Colonic mucosa (tissue), 4 donors: ENCODE results near the gene FAM114A2. TPM values are rescaled to one million over a fixed set of nuclear protein-coding genes. Genes with fewer than 3 reads are reported as not detected.

Source experiments
- DNase-seq: peaks from one replicate; pipeline ENCODE4 v3.0.0-alpha.2; 2020
- H3K27ac ChIP-seq: fragments of 200-600 bp; one replicate; pipeline ENCODE4 v1.8.0; 2021
- H3K27me3 ChIP-seq: fragments of 200-600 bp; one replicate; pipeline ENCODE4 v1.8.0; 2021
- H3K36me3 ChIP-seq: fragments of 200-600 bp; one replicate; pipeline ENCODE4 v1.8.0; 2021
- H3K4me1 ChIP-seq: fragments of 200-600 bp; one replicate; pipeline ENCODE4 v1.8.0; 2021; ENCODE audit warnings: mild to moderate bottlenecking
- H3K4me3 ChIP-seq: fragments of 200-600 bp; one replicate; pipeline ENCODE4 v1.8.0; 2021
- H3K9ac ChIP-seq, 2 donors: one replicate each; pipeline ENCODE4 v1.7.0; 2013; ENCODE audit warnings: control low read depth in 2 of 2, low read depth in 2 of 2, low read length in 2 of 2
- H3K9me3 ChIP-seq: fragments of 200-600 bp; one replicate; pipeline ENCODE4 v1.8.0; 2021
- intact Hi-C: fragments of 100-400 bp; cut with DNase I; formaldehyde crosslinking; loops from one replicate; pipeline ENCODE4 v1.14.1; 2022
- total RNA-seq, 2 donors: library from RNA; stranded (reverse); fragmentation: NEBNext Ultra II Directional in 1 of 2; extraction: Animal tissue kit (Norgen Biotek cat#: 25700) in 1 of 2; gene quantifications; one replicate each; pipeline ENCODE4 v1.2.1, GENCODE V29; 2021
- TF ChIP-seq, protein P1 (sequence below): fragments of 200-600 bp; IDR thresholded peaks from one replicate; pipeline ENCODE4 v1.8.0; 2022; ENCODE audit warnings: antibody characterized with exemption, mild to moderate bottlenecking
- donor health status: healthy.
- donor health status: DM: no; HTN: no; CAD: no.
- donor health status: DM: no; HTN: no; CAD: no.

The FAM114A2 gene
- total RNA-seq, 2 donors from 2014 or later = 15.8 to 16.0 TPM

DNA sequence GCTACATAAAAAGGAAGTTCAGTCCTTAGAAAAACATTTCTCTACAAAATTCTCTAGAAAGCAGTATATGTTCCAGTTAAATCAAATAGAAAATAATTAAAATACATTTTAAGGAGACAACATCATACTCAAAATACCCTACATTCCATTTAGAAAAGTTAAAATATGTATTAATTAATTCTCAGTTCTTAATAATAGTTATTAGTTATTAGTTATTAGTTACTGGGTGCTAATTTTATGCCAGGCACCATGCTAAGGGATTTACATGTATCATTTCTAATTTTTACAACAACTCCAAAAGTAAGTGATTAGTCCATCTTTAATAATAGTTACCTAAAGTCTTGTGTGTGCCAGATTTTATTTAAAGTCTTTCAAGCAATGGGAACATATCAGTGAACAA is 38.0 kb downstream of the FAM114A2 start:
- H3K36me3 ChIP-seq = no peaks in the 10 kb centered on the region

DNA sequence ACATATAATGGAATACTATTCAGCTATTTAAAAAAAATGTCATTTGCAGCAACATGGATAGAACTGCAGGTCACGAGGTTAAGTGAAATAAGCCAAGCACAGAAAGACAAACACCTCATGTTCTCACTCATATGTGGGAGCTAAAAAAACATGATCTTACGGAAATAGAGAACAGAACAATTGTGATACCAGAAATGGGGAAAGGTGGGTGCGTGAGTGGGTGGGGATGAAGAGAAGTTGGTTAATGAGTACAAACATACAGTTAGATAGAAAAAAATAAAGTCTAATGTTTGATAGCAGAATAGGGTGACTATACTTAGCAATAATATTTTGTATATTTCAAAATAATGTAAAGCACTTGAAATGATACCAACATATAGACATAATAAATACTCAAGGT is 38.7 kb downstream of the FAM114A2 start:
- intact Hi-C loops = no loop called here
- no peaks in the 10 kb centered on the region for H3K36me3 ChIP-seq
- no peak for DNase-seq
- no peak overlapping the region for H3K9ac ChIP-seq
- H3K27ac ChIP-seq = no peak overlapping the region
- no peaks in the 10 kb centered on the region for H3K4me1 ChIP-seq
- H3K27me3 ChIP-seq = no peaks in the 10 kb centered on the region
- no peak overlapping the region for H3K4me3 ChIP-seq
- no peaks in the 10 kb centered on the region for H3K9me3 ChIP-seq
- TF ChIP-seq, protein P1, sequence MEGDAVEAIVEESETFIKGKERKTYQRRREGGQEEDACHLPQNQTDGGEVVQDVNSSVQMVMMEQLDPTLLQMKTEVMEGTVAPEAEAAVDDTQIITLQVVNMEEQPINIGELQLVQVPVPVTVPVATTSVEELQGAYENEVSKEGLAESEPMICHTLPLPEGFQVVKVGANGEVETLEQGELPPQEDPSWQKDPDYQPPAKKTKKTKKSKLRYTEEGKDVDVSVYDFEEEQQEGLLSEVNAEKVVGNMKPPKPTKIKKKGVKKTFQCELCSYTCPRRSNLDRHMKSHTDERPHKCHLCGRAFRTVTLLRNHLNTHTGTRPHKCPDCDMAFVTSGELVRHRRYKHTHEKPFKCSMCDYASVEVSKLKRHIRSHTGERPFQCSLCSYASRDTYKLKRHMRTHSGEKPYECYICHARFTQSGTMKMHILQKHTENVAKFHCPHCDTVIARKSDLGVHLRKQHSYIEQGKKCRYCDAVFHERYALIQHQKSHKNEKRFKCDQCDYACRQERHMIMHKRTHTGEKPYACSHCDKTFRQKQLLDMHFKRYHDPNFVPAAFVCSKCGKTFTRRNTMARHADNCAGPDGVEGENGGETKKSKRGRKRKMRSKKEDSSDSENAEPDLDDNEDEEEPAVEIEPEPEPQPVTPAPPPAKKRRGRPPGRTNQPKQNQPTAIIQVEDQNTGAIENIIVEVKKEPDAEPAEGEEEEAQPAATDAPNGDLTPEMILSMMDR = no peak

More for the DNA sequence above, 38.0 kb downstream of the FAM114A2 start:
- Histone ChIP-seq H3K9me3 (no peaks in the 10 kb centered on the region), H3K27ac (no peak overlapping the region), H3K9ac (no peak overlapping the region), H3K4me3 (no peak overlapping the region), H3K4me1 (no peaks in the 10 kb centered on the region), H3K27me3 (no peaks in the 10 kb centered on the region)
- TF ChIP-seq, protein P1 = no peak
- no peak for DNase-seq
- intact Hi-C loops = no loop called here

DNA sequence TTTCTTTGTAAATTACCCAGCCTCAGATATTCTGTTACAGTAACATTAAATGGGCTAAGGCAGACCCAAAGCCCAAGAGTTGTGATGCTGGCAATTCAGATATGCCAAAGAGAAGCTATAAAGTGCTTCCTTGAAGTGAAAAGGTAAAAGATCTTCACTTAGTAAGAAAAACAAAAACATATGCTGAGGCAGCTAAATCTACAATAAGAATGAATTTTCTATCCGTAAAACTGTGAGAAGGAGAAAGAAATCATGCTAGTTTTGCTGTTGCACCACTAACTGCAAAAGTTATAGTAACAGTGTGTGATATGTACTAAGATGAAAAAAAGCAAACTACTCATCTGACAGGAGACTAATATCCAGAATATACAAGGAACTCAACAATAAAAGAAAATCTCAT is 39.9 kb downstream of the FAM114A2 start:
- no peaks in the 10 kb centered on the region for H3K4me1 ChIP-seq
- intact Hi-C loops = no loop called here
- DNase-seq = no peak
- H3K9me3 ChIP-seq = no peaks in the 10 kb centered on the region
- TF ChIP-seq, protein P1 = no peak
- H3K27ac ChIP-seq = no peak overlapping the region
- no peak overlapping the region for H3K9ac ChIP-seq
- no peaks in the 10 kb centered on the region for H3K27me3 ChIP-seq
- no peaks in the 10 kb centered on the region for H3K36me3 ChIP-seq
- no peak overlapping the region for H3K4me3 ChIP-seq

DNA sequence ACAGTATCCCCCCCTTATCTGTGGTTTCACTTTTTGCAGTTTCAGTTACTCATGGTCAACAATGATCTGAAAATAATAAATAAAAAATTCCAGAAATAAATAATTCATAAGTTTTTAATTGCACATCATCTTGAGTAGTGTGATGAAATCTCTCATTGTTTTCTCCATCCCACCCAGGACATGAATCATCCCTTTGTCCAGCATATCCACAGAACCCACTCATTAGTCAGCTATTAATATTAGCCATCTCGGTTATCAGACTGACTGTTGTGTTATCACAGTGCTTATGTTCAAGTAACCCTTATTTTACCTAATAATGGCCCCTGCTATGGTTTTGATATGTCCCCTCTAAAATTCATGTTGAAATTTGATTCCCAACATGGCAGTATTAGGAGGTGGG is 40.7 kb downstream of the FAM114A2 start:
- DNase-seq = no peak
- Histone ChIP-seq H3K4me3 (no peak overlapping the region), H3K9me3 (no peaks in the 10 kb centered on the region), H3K4me1 (no peaks in the 10 kb centered on the region), H3K36me3 (no peaks in the 10 kb centered on the region), H3K27me3 (no peaks in the 10 kb centered on the region), H3K9ac (no peak overlapping the region), H3K27ac (no peak overlapping the region)
- TF ChIP-seq, protein P1 = no peak
- intact Hi-C loops = no loop called here

DNA sequence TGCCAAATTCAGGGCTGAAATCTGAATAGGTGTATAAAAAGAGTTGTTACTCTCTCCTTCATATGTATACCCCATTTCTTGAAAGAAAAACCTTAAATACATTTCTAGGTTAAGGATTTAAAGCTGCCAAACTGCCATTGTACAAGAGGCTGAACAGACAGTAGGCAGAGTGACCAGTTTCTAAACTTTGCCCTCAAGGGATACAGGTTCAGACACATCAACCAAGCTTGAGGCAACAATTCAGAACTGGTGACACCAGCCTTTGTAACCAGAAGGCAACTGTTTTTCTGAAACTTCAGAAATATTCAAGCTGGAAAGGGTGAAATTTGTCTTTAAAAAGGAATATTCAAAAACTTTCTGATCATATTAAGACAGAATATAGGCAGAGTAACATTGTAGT is 47.5 kb downstream of the FAM114A2 start:
- intact Hi-C loops = no loop called here

More for the DNA sequence above, 47.5 kb downstream of the FAM114A2 start:
- Histone ChIP-seq H3K4me1 (no peaks in the 10 kb centered on the region), H3K36me3 (no peaks in the 10 kb centered on the region), H3K9ac (no peak overlapping the region), H3K27me3 (no peaks in the 10 kb centered on the region), H3K4me3 (no peak overlapping the region), H3K27ac (no peak overlapping the region), H3K9me3 (no peaks in the 10 kb centered on the region)
- TF ChIP-seq, protein P1 = no peak
- DNase-seq = no peak
